SU-DHL-6 (cell line): ENCODE results near the gene SCG2.

Experiments used
- H2AFZ ChIP-seq: fragments of 200-600 bp; sonication (generic); 2 replicates; pipeline ENCODE4 v1.6.1; 2014; ENCODE audit warnings: low read depth, mild to moderate bottlenecking, moderate library complexity, mixed read lengths, antibody characterized with exemption, low read length; ENCODE audit not compliant: severe bottlenecking
- H3F3A ChIP-seq: fragments of 200-600 bp; shearing (Covaris generic); 2 replicates; pipeline ENCODE4 v1.6.0; 2016; ENCODE audit warnings: antibody characterized with exemption, mild to moderate bottlenecking; ENCODE audit not compliant: insufficient read depth
- H3K27ac ChIP-seq: fragments of 200-600 bp; sonication (generic); 2 replicates; pipeline ENCODE4 v1.5.1; 2016; ENCODE audit warnings: low read depth, mild to moderate bottlenecking, low read length, moderate library complexity, mixed read lengths
- H3K27me3 ChIP-seq: fragments of 200-600 bp; sonication (generic), shearing (Covaris generic); 2 replicates; pipeline ENCODE4 v1.6.0; 2014; ENCODE audit warnings: mild to moderate bottlenecking, low read length
- H3K36me3 ChIP-seq: fragments of 200-600 bp; sonication (generic); 2 replicates; pipeline ENCODE4 v1.6.1; 2014; ENCODE audit warnings: mild to moderate bottlenecking, low read length, mixed read lengths
- H3K4me2 ChIP-seq: fragments of 300-600, 200-600 bp; shearing (Covaris generic), sonication (generic); 2 replicates; pipeline ENCODE4 v1.6.0; 2014; ENCODE audit warnings: low read length, low read depth, mild to moderate bottlenecking; ENCODE audit not compliant: poor library complexity, severe bottlenecking
- H3K4me3 ChIP-seq: fragments of 200-600 bp; sonication (generic); 2 replicates; pipeline ENCODE4 v1.5.1; 2014; ENCODE audit warnings: antibody characterized with exemption, low read length, mild to moderate bottlenecking, mixed read lengths; ENCODE audit not compliant: insufficient read depth, poor library complexity, severe bottlenecking
- H3K79me2 ChIP-seq: fragments of 200-600 bp; sonication (generic); 2 replicates; pipeline ENCODE4 v1.6.1; 2014; ENCODE audit warnings: mild to moderate bottlenecking, low read length, moderate library complexity; ENCODE audit not compliant: insufficient read depth
- H3K9ac ChIP-seq: fragments of 200-600 bp; sonication (generic); 2 replicates; pipeline ENCODE4 v1.7.0; 2014; ENCODE audit warnings: mild to moderate bottlenecking, low read length
- H3K9me2 ChIP-seq: fragments of 200-600 bp; sonication (generic); replicated peaks from 2 replicates; pipeline ENCODE4 v1.6.1; 2014; ENCODE audit warnings: low read length; ENCODE audit not compliant: insufficient read depth
- H3K9me3 ChIP-seq: fragments of 200-600 bp; sonication (generic); 2 replicates; pipeline ENCODE4 v1.6.1; 2014; ENCODE audit warnings: low read length, mixed read lengths; ENCODE audit not compliant: insufficient read depth
- H4K20me1 ChIP-seq: fragments of 200-600 bp; sonication (generic); 2 replicates; pipeline ENCODE4 v1.6.1; 2014; ENCODE audit warnings: low read depth, mild to moderate bottlenecking, antibody characterized with exemption, low read length, moderate library complexity, mixed read lengths
- CTCF ChIP-seq: fragments of 200-600 bp; sonication (generic); IDR thresholded peaks from one replicate; pipeline ENCODE4 v1.5.1; 2017; ENCODE audit warnings: antibody characterized with exemption, mild to moderate bottlenecking, low read length, moderate library complexity; ENCODE audit not compliant: insufficient read depth, poor library complexity, severe bottlenecking
- EZH2phosphoT487 ChIP-seq: fragments of 200-600 bp; sonication (generic), shearing (Covaris generic); conservative IDR thresholded peaks from 2 replicates; pipeline ENCODE4 v1.6.1; 2018; ENCODE audit warnings: mild to moderate bottlenecking, antibody characterized with exemption, low read length, moderate library complexity, mixed read lengths

Gene SCG2

GRCh38 chr2:223604231-223604630, 2.1 kb upstream of the SCG2 start:
- no peak for TF ChIP-seq EZH2phosphoT487
- TF ChIP-seq CTCF = no peak
- H3K79me2 ChIP-seq = no peaks in the 10 kb centered on the region
- no peaks in the 10 kb centered on the region for H3K27me3 ChIP-seq
- no peak overlapping the region for H3K4me3 ChIP-seq
- no peaks in the 10 kb centered on the region for H3F3A ChIP-seq
- no peaks in the 10 kb centered on the region for H3K9me3 ChIP-seq
- no peaks in the 10 kb centered on the region for H3K36me3 ChIP-seq
- no peaks in the 10 kb centered on the region for H4K20me1 ChIP-seq
- no peaks in the 10 kb centered on the region for H3K9me2 ChIP-seq
- no peak overlapping the region for H2AFZ ChIP-seq
- no peak overlapping the region for H3K27ac ChIP-seq
- no peak overlapping the region for H3K4me2 ChIP-seq
- H3K9ac ChIP-seq = no peak overlapping the region

- H3K27me3 ChIP-seq = no peaks in the 10 kb centered on the region
- H3K9me2 ChIP-seq = no peaks in the 10 kb centered on the region
- no peaks in the 10 kb centered on the region for H3K36me3 ChIP-seq
- H4K20me1 ChIP-seq = no peaks in the 10 kb centered on the region
- H3K79me2 ChIP-seq = no peaks in the 10 kb centered on the region
- H2AFZ ChIP-seq = no peak overlapping the region
- H3F3A ChIP-seq = no peaks in the 10 kb centered on the region
- H3K4me3 ChIP-seq = no peak overlapping the region
- H3K9ac ChIP-seq = no peak overlapping the region
- no peaks in the 10 kb centered on the region for H3K9me3 ChIP-seq
- no peak overlapping the region for H3K4me2 ChIP-seq
- H3K27ac ChIP-seq = no peak overlapping the region
- TF ChIP-seq EZH2phosphoT487 = no peak
- TF ChIP-seq CTCF = no peak
Observed at GRCh38 chr2:223602972-223603371, 811 bp upstream of the SCG2 start.

- H3K9me3 ChIP-seq = no peaks in the 10 kb centered on the region
- H3K36me3 ChIP-seq = no peaks in the 10 kb centered on the region
- no peak overlapping the region for H3K4me2 ChIP-seq
- no peaks in the 10 kb centered on the region for H4K20me1 ChIP-seq
- no peak overlapping the region for H2AFZ ChIP-seq
- H3F3A ChIP-seq = no peaks in the 10 kb centered on the region
- H3K27ac ChIP-seq = no peak overlapping the region
- H3K9ac ChIP-seq = no peak overlapping the region
- no peaks in the 10 kb centered on the region for H3K79me2 ChIP-seq
- H3K27me3 ChIP-seq = no peaks in the 10 kb centered on the region
- TF ChIP-seq CTCF (no peak), EZH2phosphoT487 (no peak)
- H3K4me3 ChIP-seq = no peak overlapping the region
- no peaks in the 10 kb centered on the region for H3K9me2 ChIP-seq
Observed at GRCh38 chr2:223601018-223601417, 1.1 kb downstream of the SCG2 start.
